ENCODE data around the gene BID.

GRCh38 chr22:17791196-17791595, 16.9 kb upstream of the BID start:
- TF ChIP-seq CTCF (conservative IDR thresholded peaks at IDR 0.05; ENCODE audit: low read length) (no peak), EZH2phosphoT487 (IDR thresholded peaks at IDR 0.05; ENCODE audit: borderline replicate concordance, low read depth, low read length) (no peak)

Measured in OCI-LY7 (cell line).